HG02885 (cell line): ENCODE measurements around the gene SPCS2.
"Not testable (repeated sequence)": the region's sequence is repeated elsewhere in the genome, so short reads cannot be mapped to it uniquely, and the experiment has no call there.

ENCODE experiments used
- ATAC-seq: cut with Tn5 transposase; IDR thresholded peaks from one replicate; pipeline ENCODE4 v1.9.1; 2021; ENCODE audit warnings: mild to moderate bottlenecking; ENCODE audit not compliant: unreplicated experiment, poor library complexity

The SPCS2 gene

DNA sequence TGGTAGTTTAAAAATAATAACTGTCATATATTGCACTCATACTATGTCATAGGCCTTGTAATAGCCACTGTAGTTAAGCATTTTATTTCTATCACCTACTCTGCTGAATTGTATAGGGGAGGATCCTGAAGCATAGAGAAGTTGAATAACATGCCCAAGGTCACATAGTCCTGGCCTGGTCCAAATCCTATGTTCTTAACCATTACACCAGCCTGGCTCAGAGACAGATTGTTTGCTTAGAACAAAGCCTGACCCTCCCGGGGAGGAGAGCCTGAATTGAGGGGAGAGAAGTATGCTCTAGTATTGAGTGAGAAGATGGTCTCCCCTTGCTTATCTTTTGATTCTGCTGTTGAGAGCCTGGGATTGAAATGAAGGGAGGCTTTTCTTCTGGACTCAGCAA lies 41.9 kb downstream of the SPCS2 start:
- no peak for ATAC-seq

DNA sequence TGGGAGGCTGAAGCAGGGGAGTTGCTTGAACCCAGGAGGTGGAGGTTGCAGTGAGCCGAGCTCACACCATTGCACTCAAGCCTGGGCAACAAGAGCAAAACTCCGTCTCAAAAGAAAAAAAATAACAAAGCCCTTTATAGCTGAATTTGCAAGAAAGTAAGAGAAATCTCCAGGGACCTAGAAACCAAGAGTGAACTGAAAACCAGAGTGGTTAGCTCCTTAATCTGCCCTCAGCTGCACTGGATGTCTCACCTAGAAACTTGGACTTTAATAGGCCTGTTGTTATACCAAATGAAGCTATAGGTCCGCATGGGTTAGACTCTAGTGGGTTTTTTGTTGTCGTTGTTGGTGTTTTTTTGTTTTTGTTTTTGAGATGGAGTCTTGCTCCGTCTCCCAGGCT lies 43.8 kb downstream of the SPCS2 start:
- ATAC-seq: peak; percentile 49

DNA sequence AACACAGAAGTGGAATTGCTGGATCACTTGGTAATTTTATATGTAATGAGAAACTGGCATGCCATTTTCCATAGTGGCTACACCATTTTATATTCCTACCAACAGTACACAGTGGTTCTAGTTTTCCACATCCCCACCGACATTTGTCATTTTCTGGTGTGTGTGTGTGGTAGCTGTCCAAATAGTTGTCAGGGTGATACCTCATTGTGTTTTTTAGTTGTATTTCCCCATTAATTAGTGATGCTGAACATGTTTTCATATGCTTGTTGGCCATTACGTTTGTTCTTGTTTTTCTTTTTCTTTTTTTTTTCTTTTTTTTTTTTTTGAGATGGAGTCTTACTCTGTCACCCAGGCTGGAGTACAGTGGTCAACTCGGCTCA lies 51.9 kb downstream of the SPCS2 start:
- ATAC-seq: no peak

DNA sequence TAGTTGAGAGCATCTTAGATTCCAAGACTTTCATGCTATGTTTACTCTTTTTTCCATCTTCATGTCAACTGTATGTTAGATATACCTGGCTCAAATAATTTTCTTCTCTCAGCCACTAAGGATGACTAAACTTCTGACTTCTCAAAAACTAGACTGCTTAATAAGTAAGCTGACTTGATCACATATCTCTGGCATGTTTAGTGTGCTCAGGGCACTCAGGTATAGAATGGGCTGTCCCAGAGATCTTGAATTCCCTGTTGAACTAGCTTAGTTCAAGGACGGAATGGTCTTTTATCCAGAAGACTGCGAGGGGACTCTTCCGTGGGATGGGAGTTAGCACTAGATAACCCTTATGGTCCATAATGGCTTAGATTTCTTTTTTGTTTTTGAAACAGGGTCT lies 52.6 kb downstream of the SPCS2 start:
- ATAC-seq: no peak

DNA sequence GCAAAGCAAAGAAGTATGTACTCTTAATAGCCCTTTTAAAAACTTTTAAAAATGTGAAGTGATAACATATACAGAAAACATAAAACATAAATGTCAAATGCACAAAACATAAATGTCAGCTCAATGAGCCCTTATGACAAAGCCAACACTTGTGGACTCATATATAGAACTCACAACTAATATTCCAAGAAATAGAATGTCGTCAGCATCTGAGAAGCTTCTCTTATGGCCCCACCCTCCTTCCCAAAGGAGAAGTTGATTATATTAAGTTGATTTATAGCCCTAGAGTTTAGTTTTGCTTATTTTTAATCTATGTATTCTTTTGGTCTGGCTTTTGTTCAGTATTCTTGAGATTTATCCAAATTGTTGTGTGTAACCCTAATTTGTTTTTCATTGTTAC lies 53.5 kb downstream of the SPCS2 start:
- no peak for ATAC-seq

DNA sequence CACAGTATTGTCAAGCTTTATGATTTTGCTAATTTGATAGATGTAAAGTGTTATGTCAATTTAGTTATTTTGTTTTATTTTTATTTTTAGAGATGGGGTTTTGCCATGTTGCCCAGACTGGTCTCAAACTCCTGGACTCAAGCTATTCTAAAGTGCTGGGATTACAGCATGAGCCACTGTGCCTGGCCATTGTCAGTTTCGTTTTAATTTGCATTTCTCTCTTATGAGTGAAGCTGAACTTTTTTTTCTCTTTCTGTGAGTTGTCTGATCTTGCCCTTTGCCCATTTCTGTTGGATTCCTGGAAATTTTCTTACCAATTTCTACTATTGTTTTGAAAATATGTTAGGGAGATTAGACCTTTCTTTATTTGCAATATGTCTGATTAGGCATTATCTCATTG lies 55.1 kb downstream of the SPCS2 start:
- no peak for ATAC-seq

DNA sequence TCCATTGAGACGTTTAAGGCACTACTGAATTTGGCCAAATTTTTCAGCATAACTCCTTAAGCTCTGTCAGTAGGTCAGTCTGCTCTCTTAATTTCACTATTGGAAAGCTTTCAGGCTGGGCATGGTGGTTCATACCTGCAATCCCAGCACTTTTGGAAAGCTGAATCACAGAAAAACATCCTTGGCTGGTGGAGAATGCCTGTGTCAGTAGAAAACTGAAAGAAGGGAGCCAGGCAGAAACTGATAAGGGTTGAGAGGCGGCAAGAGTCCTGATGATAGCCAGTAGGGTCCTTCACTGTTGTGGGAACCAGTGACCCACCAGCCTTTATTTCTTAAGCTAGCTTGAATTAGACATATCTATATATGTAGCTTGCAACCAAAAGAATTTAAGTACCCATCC lies 62.3 kb downstream of the SPCS2 start:
- no peak for ATAC-seq

DNA sequence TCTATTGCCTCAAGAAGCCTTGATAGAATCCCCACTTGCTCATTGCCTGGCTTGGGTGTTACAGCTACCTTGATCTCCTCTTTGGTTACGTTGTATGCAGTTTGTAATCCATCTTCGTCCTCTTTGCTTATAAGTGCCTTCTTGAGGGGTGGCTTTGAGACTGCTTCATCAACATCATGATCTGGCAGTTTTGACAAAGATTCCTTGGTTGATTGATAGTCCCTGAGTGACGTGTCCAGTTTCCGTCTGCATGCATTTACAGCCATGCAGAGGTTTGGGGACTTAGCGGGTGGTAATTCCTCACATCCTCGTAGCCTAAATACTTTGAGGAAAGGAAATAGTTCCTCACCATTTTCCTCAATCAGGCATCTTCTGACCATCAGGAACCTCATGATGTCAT lies 62.8 kb downstream of the SPCS2 start:
- ATAC-seq: no peak

DNA sequence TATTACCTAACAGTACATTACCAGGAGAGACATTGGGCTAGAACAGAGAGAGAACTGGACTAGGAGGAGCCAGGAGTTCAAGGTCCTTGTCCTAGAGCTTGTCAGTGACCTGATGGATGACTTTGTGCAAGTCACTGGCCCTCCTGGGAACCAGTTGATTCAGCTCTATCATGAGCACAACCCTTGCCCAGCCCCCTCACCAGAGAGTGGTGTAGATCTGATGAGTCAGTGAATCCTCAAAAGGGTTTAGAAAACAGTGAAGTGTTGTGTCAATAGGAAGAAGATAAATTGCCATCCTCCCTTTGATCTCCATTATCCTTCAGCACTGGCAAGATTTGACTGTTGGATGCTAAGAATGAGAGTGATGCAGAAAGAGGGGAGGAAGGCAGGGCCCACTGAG lies 64.0 kb downstream of the SPCS2 start:
- ATAC-seq: no peak

DNA sequence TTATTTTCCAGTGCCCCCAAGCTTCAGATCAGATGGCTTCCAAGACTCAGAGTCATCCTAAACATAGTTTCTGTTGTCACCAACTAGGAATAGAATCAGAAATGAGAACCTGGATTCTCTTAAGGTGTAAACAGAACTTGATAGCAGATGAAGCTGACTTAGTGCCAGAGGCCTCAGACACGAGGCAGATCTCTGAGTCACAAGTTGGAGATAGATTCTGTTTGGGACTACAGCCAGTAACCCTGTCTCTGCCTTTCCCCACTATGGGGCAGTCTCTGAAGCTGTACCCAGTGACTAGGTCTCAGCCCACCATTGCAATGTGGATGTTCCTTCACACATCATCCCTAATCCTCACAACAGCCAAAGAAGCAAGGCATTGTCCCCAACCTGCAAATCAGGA lies 65.1 kb downstream of the SPCS2 start:
- ATAC-seq: no peak

DNA sequence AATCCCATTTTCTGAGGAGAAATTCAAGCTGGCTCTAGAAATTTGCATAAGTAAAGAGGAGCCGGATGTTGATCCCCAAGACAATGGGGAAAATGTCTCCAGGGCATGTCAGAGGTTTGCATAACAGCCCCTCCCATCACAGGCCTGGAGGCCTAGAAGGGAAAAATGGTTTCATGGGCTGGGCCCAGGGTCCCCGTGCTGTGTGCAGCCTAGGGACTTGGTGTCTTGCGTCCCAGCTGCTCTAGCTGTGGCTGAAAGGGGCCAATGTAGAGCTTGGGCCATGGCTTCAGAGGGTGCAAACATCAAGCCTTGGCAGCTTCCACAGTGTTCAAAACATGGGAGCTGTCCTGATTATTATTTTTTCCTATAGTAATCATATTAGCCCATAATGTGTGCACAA lies 70.1 kb downstream of the SPCS2 start:
- not testable (repeated sequence) for ATAC-seq

DNA sequence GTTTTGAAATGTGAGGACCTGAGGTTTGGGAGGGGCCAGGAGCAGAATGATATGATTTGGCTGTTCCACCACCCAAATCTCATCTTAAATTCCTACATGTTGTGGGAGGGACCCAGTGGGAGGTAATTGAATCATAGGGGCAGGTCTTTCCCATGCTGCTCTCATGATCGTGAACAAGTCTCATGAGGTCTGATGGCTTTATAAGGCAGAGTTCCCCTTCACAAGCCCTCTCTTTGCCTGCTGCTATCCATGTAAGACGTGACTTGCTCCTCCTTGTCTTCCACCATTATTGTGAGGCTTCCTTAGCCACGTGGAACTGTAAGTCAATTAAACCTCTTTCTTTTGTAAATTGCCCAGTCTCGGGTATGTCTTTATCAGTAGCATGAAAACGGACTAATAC lies 71.3 kb downstream of the SPCS2 start:
- not testable (repeated sequence) for ATAC-seq

DNA sequence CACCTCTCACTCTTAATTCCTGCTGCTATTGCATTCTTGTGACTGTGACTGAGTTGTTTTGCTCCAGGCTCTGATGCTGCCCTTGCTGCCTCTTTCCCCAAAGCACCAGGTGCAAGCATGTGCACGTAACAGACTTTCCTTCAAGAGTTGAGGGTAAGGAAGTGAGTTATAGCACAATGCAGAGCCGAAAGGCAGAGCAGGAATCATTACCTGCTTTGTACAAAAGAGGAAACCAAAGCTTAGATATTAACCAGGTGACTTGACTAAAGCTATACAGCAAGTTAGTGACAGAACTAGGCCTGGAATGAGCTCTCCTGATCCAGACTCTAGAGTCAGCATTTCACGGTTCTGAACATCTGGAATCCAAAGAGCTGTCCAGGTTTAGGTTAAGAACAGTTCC lies 73.2 kb downstream of the SPCS2 start:
- no peak for ATAC-seq

DNA sequence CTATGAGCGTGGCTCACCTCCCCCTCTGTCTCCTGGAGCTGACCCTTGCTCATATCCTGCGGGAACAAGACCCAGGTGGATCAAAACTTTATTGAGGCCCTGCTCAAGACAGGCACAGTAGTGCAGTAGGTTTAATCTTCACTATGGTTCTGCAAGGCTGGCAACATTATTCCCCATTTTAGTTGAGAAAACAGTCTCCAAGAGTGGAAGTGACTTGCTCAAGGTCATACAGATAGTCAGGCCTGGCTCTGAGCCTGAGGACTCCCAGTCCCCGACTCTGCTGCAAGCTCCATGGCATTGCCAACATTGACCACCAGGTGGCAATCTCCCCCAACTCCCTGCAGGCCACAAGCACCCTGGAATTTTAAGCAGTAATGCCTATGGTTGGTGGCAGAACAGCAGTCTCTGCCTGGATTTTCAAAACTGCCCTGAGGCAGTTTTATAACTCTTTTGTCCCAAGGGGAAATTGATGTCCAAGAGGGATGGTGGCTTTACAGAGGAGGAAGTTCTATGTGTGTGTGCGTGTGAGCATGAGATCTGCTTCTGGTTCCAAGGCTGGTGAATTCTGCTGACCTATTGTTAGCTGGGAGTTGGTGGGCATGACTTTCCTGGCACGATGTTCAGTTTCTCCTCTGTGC lies 73.8 kb downstream of the SPCS2 start:
- ATAC-seq: peak; percentile 74

DNA sequence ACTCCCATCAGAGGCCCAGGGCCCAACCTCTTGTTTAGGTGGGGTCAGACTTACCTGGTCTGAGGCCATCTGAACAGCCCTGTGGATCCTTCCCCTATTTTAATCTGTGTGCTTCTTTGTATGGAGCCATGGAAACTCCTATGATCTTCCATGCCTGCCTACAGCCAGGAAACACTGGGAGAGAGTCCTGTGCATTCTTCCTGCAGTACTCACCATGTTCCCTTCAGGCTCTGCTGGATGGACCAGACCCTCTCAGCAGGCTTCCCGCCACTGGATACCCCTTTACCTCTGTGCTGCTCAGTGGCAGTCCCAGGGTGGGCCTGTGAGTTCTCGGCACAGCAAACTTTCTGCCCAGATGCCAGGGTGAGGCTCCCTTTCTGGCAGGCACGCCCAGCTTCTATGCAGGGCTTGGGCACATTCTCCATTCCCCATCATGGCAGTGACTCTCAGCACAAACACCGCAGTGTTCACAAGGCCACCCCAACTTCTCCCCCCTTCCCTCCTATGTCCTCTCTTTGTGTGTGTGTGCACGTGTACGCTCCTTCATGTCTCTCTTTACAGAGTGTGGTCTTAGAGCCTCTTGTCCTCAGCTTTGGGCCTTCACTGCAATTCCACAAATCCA lies 74.5 kb downstream of the SPCS2 start:
- no peak for ATAC-seq

DNA sequence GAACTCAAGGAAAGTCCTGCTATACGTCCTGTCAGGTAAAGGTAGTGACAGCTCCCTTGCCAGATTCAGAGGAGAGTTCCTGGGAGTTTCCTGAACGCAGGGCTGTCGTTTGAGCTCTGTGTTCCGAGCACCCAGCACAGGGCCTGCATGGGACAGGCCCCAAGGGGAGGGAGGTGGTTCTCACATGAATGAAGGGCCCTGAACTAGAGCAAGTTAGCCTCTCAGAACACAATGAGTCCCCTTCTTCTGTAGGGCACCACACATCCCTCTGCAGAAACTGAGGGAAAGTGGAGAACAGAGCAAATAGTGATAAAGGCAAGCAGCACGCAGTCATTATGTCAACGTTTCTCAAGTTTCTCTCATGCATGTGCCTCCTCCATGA lies 75.0 kb downstream of the SPCS2 start:
- no peak for ATAC-seq

DNA sequence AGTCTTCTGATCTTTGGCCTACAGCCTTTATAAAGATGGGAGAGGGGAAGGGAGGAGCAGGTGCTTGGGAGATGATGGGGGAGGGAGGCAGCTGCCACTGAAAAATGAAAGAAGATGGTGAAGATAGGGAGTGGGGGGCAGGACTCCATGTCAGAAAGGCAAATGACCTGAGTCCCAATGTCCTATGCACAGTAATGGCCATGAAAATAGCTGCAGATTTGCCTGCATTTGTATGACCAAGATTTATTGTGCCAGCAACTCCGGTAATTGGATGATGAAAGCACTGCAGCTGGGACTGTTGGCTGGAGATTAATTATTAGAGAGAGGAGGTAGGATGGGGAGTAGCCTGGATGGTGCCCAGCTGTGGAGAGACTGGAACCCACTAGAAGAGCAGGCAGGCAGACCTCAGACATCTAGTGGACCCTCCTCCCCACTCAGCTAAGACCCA lies 75.7 kb downstream of the SPCS2 start:
- ATAC-seq: no peak

DNA sequence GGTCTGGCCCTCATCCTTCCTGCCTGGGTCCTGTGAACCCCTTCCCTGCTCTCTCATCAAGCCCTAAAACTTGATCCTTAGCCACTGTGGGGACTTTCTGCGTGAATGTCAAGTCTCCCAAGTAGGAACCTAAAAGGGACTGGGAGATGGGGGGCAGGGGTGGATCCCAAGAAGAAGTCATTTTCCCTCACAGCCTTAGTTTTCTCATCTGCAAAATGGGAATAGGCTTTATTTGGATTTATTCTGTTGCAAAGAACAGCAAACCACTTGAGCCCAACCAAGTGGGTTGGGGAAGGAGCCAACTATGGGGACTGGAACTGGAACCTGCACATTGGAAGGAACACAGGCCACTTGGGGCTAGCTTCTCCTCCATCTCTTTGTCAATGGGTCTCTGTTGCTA lies 76.5 kb downstream of the SPCS2 start:
- ATAC-seq: no peak

DNA sequence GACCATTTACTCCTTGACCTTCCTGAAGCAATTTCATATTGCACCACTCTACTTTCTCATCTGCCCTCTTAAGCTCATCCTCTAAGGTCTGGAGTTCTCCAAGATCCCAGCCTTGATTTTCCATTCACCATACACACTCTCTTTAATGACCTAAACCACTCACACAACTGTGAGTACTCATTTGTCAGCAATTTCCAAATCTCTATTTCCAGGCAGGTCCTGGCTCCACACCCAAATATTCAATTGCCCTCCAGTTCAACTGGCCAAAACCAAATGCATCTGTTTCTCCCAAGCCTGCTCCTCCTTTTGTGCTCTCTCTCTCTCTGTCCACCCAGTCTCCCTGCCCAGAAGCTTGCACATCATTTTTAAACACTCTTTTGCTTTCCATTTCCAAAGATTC lies 79.3 kb downstream of the SPCS2 start:
- ATAC-seq: no peak
